GM21825 (cell line): ENCODE measurements around the gene CCR8.
"Not testable (repeated sequence)": the region's sequence is repeated elsewhere in the genome, so short reads cannot be mapped to it uniquely, and the experiment has no call there.

Experiments used
- ATAC-seq: cut with Tn5 transposase; IDR thresholded peaks from one replicate; pipeline ENCODE4 v1.9.1; 2021; ENCODE audit warnings: mild to moderate bottlenecking, moderate library complexity; ENCODE audit not compliant: unreplicated experiment

CCR8 gene

DNA sequence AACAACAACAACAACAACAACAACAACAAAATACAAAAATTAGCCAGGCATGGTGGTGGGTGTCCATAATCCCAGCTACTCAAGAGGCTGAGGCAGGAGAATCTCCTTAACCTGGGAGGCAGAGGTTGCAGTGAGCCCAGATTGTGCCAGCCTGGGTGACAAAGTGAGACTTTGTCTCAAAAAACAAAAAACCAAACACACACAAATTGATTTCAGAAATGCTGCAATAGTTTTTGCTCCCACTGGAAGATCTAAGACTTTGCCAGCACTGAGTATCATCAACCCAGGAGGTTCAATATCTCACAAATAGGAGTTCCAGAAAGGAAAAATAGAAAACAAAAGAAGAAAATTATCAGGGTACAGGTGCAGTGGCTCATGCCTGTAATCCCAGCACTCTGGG, 16.2 kb upstream of the CCR8 start:
- ATAC-seq = no peak

DNA sequence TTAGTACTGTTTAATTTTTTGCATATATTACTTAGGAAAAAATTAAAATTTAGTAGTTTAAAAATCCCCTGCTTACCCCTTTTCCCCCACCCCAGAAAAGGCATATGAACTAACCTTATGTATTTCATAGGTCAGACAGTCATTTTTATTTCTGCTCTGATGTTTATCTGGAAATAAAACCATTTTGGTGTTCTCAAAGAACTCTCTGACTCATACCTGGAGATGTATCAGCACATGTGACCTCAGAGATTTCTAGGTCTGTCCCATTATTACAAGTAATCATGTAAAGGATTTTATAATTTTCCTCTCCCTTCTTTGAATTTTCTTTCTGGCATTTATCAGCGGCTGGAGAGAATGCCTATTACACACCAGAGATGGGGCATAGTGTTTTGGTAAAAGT, 14.1 kb upstream of the CCR8 start:
- no peak for ATAC-seq

DNA sequence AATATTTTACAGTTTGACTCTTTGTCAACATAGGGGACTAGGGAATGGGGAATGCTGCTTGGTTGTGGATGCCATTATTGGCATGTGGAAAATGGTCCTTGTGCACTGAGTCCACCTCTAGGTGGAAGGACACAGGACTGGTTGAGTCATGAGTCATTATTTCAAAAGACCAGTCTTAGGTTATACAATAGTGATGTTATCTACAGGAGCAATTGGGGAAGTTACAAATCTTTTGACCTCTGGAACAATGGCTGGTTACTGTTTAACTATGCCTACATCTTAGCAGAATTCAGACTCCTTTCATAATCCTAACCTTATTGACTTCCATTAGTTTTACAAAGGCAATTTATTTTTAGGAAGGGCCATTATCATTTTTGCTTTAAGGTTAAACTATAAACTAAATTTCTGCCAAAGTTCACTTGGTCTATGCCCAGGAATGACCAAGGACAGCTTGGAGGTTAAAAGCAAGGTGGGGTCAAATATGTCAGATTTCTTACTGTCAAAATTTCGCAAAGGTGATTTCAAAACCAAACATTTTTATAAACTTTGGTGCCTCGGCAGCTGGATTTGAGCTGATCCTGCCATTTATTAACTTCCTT, 11.8 kb upstream of the CCR8 start:
- ATAC-seq = no peak

DNA sequence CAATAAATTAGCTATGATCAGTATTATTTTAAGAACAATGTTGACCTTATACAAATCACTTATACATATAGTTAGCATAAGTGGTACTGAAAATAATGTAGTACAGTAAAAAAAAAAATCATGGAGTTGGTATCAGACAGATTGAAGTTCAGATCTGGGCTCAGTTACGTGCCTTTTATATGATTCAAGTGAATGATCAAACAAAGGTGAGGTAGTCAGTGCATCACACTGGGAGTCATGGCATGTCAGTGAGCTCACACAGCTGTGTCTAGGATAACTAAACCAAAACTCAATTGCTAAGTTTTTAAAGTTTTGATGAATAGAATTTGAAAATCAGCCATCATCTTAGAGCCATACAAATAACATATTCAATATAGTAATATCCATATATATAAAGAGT, 11.2 kb upstream of the CCR8 start:
- no peak for ATAC-seq

DNA sequence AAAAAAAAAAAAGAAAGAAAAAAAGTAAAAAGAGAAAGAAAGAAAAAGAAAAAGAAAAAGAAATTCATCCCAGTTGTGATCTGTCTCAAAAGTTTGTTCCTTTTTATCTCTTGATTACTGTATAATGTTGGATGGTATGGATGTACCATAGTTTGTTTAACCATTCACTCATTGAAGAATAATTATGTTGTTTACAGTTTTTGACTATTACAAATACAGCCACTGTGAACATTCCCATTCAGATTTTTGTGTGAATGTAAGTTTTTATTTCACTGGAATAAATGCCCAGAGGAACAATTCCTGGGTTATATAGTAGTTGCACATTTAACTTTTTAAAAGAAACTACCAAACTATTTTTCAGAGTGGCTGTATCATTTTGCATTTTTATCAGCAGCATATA, 10.3 kb upstream of the CCR8 start:
- no peak for ATAC-seq

GRCh38 chr3:39321574-39321983, 7.9 kb upstream of the CCR8 start:
- not testable (repeated sequence) for ATAC-seq

DNA sequence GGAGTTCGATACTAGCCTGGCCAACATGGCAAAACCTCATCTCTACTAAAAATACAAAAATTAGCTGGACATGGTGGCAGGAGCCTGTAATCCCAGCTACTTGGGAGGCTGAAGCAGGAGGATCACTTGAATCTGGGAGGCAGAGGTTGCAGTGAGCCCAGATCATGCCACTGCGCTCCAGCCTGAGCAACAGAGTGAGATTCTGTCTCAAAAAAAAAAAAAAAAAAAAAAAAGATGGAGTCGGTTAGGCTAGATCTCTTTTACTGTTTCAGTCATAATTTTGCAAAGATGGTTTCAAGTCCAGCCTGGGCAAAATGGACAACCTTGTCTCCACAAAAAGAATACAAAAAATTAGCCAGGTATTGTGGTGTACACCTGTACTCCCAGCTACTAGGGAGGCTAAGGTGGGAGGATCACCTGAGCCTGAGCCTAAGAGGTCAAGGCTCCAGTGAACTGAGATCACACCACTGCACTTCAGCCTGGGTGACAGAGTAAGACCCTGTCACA, 7.2 kb upstream of the CCR8 start:
- not testable (repeated sequence) for ATAC-seq

DNA sequence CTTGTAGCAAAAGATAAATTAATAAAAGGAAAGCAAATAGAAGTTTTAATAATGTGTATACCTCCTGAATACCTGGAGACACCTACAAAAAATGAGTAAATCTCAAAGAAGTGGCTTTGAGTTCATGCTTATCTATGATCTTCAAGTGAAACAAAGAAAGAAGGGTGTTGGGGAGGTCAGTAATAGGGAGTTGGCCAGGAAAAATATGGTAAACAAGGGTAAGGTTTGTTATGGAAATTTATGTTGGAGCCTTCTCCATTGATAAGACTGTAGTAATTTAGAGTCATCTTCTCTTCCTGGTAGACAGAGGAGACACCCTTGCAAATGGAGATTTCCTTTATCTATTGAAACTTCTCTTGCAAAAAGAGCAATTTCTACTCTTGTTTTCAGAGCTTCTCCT, 6.6 kb upstream of the CCR8 start:
- no peak for ATAC-seq

GRCh38 chr3:39323494-39323893, 6.0 kb upstream of the CCR8 start:
- no peak for ATAC-seq

DNA sequence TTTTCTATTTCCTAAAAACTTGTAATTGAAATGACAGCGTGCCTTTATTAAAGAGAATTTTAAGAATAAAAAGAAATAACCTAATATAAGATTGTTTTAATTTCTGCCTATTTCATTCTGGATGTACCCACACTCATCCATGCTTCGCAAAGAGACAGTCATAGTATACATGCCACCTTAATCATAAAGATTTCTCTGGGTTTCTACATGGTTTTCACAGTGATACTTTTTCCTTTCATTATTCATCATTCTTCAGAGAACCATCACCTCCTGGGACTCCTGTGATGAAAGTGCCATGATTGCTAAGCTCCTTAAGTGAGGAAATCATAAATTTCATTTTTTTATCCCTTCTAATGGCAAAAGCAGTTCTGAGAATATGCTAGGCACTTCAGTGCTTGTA, 4.3 kb upstream of the CCR8 start:
- ATAC-seq = no peak

GRCh38 chr3:39327053-39327745, 2.3 kb upstream of the CCR8 start:
- no peak for ATAC-seq

- ATAC-seq = peak; percentile 61
These were observed 1.7 kb upstream of the CCR8 start for GRCh38 chr3:39327746-39328349.

- no peak for ATAC-seq
These were observed 1.3 kb downstream of the CCR8 start for GRCh38 chr3:39330824-39331223.

DNA sequence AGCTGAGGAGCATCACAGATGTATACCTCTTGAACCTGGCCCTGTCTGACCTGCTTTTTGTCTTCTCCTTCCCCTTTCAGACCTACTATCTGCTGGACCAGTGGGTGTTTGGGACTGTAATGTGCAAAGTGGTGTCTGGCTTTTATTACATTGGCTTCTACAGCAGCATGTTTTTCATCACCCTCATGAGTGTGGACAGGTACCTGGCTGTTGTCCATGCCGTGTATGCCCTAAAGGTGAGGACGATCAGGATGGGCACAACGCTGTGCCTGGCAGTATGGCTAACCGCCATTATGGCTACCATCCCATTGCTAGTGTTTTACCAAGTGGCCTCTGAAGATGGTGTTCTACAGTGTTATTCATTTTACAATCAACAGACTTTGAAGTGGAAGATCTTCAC, 3.0 kb downstream of the CCR8 start:
- no peak for ATAC-seq

GRCh38 chr3:39333607-39334006, 4.1 kb downstream of the CCR8 start:
- no peak for ATAC-seq

GRCh38 chr3:39334205-39334604, 4.7 kb downstream of the CCR8 start:
- no peak for ATAC-seq

DNA sequence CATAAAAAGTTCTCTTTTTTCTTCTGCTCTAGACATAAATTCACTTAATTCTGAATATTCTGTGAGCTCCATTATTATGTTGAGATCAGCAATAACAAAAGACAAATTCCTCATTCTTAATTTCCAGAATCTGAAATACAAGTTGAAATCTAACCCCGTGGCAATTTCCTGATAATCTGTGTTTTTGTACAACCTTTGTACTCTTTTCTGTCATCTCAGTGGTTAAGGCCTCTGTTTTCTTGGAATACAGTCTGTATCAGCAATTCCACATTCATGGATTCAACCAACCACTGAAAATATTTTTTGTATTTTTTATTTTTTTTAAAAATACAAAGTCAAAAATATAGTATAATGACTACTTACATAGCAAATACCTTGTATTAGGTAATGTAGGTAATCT, 8.7 kb downstream of the CCR8 start:
- ATAC-seq = no peak

GRCh38 chr3:39339086-39339485, 9.6 kb downstream of the CCR8 start:
- no peak for ATAC-seq

GRCh38 chr3:39343076-39343717, 13.7 kb downstream of the CCR8 start:
- ATAC-seq = no peak

DNA sequence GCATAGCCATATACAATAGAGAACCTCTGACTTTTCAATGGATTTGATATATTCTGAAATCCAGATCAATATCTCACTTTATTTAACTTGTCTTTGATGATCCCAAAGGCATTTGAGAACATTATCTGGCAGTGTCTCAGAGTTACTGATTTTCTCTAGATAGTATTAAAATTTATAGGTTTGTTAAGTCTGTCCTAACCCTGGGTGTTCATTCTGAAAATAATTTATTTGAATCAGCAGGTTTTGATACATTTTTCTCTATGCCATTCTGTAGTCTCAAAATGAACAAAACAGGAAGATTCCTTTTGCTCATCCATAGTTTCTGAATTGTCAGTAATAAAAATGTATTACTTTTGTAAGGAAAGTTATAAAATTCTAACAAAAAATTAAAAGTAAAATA, 14.3 kb downstream of the CCR8 start:
- no peak for ATAC-seq

- no peak for ATAC-seq
These were observed 15.3 kb downstream of the CCR8 start for GRCh38 chr3:39344746-39345344.
